Brain microvascular endothelial cell (primary cell): Measurements from ENCODE around the gene CCDC177.
A peak's percentile ranks its signal among the peaks of the same experiment; 100 is the strongest.

Experiments used
- DNase-seq: peaks from one replicate; pipeline ENCODE4 v3.0.0-alpha.2; 2020
- H3K27ac ChIP-seq: fragments of 250-450 bp; sonication (Bioruptor Pico); 2 replicates; pipeline ENCODE4 v1.5.1; 2020; ENCODE audit warnings: mild to moderate bottlenecking, moderate library complexity
- H3K27me3 ChIP-seq: fragments of 250-450 bp; sonication (Bioruptor Pico); replicated peaks from 2 replicates; pipeline ENCODE4 v1.5.1; 2020; ENCODE audit warnings: mild to moderate bottlenecking
- H3K36me3 ChIP-seq: fragments of 250-450 bp; sonication (Bioruptor Pico); replicated peaks from 2 replicates; pipeline ENCODE4 v1.5.1; 2020; ENCODE audit warnings: mild to moderate bottlenecking
- H3K4me3 ChIP-seq: 2 replicates; pipeline ENCODE4 v1.5.1; 2011; ENCODE audit warnings: low read depth, mild to moderate bottlenecking, control low read depth, low read length, moderate library complexity
- in situ Hi-C: cut with HindIII; loops from 2 replicates; pipeline ENCODE4 v1.10.0; 2017; ENCODE audit warnings: low sequenced_read_pairs, low pct_ligation_motif_present
- TF ChIP-seq, protein P1 (sequence below): IDR thresholded peaks from 2 replicates; pipeline ENCODE4 v1.5.1; 2011; ENCODE audit warnings: low read depth, mild to moderate bottlenecking, moderate library complexity, low read length, control low read depth, inconsistent platforms; ENCODE audit errors: missing control alignments

CCDC177 gene

DNA sequence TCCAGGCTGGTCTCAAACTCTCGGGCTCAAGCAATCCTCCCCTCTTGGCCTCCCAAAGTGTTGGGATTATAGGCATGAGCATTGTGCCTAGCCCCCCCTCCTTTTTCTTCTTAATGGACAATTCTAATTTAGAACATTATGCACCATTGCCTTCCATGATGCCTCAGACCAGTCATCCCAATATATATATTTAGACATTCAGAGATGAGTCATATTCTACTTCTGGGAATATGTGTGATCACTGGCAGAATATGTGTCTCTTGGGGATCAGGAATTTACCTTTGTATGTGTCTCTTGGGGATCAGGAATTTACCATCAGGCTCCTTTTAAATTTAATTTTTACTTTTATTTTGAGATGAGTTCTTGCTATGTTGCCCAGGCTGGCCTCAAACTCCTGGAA lies 7.5 kb upstream of the CCDC177 start:
- DNase-seq = no peak
- no peaks in the 10 kb centered on the region for H3K36me3 ChIP-seq
- no peak overlapping the region for H3K27ac ChIP-seq
- no peak overlapping the region for H3K4me3 ChIP-seq
- TF ChIP-seq, protein P1, sequence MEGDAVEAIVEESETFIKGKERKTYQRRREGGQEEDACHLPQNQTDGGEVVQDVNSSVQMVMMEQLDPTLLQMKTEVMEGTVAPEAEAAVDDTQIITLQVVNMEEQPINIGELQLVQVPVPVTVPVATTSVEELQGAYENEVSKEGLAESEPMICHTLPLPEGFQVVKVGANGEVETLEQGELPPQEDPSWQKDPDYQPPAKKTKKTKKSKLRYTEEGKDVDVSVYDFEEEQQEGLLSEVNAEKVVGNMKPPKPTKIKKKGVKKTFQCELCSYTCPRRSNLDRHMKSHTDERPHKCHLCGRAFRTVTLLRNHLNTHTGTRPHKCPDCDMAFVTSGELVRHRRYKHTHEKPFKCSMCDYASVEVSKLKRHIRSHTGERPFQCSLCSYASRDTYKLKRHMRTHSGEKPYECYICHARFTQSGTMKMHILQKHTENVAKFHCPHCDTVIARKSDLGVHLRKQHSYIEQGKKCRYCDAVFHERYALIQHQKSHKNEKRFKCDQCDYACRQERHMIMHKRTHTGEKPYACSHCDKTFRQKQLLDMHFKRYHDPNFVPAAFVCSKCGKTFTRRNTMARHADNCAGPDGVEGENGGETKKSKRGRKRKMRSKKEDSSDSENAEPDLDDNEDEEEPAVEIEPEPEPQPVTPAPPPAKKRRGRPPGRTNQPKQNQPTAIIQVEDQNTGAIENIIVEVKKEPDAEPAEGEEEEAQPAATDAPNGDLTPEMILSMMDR = no peak
- in situ Hi-C loops = no loop called here
- no peaks in the 10 kb centered on the region for H3K27me3 ChIP-seq

DNA sequence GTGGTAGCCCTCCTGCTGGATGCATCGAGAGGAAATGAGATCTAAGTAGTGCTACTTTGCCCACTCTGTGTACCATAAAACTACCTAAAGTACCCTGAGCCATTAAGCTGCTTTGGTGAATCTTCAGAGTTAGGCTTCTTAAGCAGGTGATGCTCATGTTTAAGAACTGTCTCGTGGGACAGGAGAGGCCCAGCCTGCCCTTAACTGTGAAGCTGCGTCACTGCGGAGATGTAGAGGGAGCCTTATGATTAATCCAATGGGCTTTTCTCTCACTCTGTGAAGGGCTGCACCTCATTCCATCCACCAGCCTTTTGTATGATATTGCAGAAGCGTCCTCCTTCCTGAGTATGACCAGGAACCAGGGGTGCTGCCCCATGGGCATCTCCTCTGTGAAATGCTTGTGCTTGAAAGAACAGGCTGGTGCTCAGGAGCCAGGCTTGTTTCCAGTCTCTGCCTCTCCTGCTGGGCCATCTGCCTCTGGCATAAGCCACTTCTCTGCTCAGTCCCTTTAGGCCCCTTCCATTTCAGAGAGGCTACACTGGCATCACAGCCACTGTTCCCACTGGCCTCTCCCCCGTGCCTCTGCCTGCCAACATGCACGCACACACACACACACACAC lies 6.8 kb upstream of the CCDC177 start:
- H3K27me3 ChIP-seq = peaks cover 2% of the 10 kb centered on the region
- TF ChIP-seq, protein P1 = no peak
- no peak overlapping the region for H3K27ac ChIP-seq
- no peak for DNase-seq
- in situ Hi-C loops = no loop called here
- H3K36me3 ChIP-seq = no peaks in the 10 kb centered on the region
- H3K4me3 ChIP-seq = no peak overlapping the region

DNA sequence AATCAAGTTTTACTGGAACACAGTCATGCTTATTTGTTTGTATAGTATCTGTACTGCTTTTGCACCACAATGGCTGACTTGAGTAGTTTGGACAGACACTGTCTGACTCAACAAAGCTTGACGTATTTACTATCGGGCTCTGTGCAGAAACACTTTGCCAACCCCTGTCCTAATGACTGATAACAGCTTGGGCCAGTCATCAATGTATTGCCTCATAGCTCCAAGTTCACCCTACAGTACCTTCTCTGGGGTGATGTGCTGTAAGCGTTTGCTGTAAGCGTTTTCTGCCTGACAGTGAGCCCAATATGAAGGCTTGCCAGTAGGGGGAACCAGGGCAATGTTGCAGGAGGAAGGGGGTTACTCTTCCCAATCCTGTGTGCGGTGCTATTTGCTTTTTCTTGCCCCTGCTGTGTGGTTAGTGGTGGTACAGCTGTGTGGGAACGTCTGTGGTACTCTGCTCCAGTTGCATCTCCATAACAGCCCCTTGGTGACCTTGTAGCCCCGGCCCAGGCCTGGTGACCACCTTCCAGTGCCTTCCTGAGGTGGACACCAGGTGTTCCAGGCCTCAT lies 5.4 kb upstream of the CCDC177 start:
- H3K27ac ChIP-seq = no peak overlapping the region
- DNase-seq = peak; percentile 78
- TF ChIP-seq, protein P1 = peak; percentile 81
- in situ Hi-C loops = no loop called here
- peaks cover 5% of the 10 kb centered on the region for H3K27me3 ChIP-seq
- H3K36me3 ChIP-seq = no peaks in the 10 kb centered on the region
- no peak overlapping the region for H3K4me3 ChIP-seq

DNA sequence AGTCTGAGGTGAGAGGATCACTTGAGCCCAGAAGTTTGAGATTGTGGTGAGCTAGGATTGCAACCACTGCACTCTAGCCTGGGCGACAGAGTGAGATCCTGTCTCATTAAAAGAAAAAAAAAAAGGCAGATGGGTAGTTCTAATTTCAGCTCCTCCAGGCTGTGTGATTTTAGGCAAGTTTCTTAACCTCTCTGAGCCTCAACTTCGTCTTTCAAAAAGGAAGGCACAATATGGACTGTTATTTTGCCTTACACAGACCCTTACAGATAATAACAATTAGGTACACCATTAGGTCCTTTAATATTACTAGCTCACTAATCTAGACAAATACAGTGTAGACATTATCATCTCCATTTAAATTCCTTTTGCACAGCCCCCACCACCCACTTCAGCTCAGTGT lies 4.8 kb upstream of the CCDC177 start:
- in situ Hi-C loops = no loop called here
- Histone ChIP-seq H3K36me3 (no peaks in the 10 kb centered on the region), H3K27ac (no peak overlapping the region), H3K27me3 (peaks cover 6% of the 10 kb centered on the region), H3K4me3 (no peak overlapping the region)
- no peak for DNase-seq
- TF ChIP-seq, protein P1 = no peak

DNA sequence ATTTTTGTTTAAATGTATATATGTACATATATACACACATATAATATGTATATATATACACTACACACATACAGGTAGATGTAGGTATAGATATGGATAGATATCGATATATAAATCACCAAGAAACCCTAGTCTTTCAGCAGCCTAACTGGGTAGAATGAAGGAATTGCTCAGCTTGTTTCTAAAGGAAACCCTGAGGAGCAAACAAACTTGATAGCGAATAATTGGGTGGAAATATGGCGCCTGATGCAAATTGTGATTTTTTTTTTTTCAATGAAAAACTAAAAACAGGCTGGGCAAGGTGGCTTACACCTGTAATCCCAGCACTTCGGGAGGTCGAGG lies 254 bp upstream of the CCDC177 start:
- TF ChIP-seq, protein P1 = no peak
- Histone ChIP-seq H3K27me3 (peaks cover 46% of the 10 kb centered on the region), H3K36me3 (no peaks in the 10 kb centered on the region), H3K4me3 (no peak overlapping the region), H3K27ac (no peak overlapping the region)
- no peak for DNase-seq
- in situ Hi-C loops = no loop called here

DNA sequence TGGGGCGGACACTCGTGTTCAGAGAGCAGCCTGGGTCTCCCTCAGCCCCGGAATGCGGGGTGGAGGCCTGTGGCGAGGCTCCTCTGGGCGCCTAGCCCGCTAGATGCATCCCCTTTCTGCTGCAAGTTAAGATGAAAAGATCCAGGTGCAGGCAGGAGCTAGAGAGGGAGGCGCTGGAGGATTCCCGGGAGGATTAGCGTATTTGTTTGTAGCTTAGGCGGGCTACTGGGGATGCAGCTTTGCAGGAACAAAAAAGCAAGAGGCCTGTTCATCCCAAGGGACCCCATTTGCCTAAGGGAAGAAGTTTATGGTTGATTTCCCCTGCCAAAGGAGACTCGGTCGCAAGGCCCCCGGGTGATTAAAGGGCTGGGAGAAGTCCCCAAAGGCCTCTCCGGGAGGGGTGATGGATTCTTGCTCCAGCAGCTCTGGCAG lies 824 bp downstream of the CCDC177 start:
- Histone ChIP-seq H3K27ac (no peak overlapping the region), H3K36me3 (no peaks in the 10 kb centered on the region), H3K4me3 (no peak overlapping the region), H3K27me3 (peaks cover 49% of the 10 kb centered on the region)
- in situ Hi-C loops = no loop called here
- no peak for DNase-seq
- TF ChIP-seq, protein P1 = no peak
